GM19463 (cell line): ENCODE measurements around the gene BRD1.
"Not testable (repeated sequence)": the region's sequence is repeated elsewhere in the genome, so short reads cannot be mapped to it uniquely, and the experiment has no call there.

Experiments
- ATAC-seq: cut with Tn5 transposase; IDR thresholded peaks from one replicate; pipeline ENCODE4 v1.9.1; 2021; ENCODE audit warnings: mild to moderate bottlenecking, moderate library complexity; ENCODE audit not compliant: unreplicated experiment

The BRD1 gene

DNA sequence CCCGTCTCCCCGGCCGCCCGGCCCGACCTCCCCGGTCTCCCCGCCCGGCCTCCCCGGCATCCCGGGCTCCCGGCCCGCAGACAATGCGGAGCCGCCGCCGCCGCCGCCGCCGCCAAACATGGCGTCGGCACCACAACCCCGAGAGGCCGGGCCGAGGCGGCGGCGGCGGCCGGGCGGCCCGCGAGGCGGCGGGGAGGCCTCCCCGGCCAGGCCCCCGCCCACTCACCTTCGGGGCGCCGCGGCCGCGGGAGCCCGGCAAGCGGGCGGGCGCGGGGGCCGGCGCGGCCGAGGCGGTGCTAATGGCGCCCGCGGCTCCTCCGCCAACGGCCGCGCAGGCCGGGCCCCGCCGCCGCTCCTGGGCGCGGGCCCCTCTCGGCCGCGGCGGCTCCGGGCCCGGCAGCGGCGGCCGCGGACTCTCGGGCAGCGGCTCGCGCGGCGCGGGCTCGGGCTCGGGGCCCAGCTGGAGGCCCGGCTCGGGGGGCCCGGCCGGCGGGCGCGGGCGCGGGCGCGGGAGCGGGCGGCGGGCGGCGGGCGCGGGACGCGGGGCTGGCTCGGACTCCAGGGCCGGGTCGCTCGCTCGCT is 311 bp downstream of the BRD1 start:
- no peak for ATAC-seq

DNA sequence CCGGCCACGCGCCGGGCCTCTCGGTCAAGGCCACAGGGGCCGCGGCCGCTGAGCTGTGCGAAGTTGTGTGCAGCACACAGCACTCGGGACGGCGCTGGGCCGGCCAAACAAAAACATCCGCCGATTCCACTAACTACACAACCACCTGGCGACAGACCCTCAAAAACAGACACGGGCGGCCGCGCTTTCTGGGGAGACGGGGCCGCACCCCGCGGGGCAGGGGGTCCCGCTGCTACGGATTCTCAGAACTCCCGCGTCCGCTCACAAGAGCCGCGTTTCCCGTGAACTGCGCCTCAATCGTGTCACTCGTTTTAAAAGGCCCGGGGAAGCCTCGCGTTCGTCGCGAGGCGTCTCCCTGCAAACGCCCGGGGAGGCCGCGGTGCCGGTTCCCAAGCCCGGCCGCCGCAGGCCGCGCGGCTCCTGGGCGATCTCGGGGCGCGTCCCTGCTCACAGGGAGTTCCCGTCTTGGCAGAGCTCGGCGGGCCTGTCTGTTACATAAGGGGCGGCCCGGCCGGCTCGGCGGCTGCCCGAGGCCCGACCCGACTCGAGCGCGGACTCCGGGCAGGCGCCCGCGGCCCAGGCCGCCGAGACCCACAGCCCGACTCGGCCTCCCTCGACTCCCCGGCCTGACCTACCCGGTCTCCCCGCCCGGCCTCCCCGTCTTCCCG is 936 bp downstream of the BRD1 start:
- ATAC-seq: no peak

DNA sequence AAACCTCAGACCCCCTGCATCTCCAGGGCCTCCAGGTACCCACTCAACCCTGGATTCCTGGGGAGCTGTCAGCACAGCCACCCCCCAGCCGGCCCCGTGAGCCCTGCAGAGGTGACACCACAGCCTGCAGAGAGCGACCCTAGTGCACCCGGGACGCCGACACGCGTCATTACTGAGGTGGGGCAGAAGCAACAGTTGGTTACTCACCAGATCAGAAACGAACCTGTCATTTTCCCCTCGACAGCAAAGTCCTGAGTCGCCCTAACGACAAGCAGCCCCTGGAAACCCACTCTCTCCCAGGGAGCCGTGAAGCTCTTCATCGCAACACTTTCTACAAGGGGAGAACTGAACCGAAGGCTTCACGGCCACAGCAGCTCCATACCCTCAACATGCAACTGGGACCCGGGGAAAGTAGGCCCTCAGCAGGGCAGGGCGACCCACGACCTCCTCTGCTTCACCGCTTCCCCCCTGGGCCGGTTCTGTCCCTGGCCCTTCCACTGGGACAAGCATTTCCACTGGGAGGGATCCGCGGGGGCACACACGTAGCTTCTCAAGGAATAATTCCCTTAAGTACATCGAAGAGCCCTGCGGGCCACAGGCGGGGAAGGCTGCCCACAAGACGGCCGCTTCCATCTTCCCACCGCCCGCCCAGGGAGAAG is 1.6 kb downstream of the BRD1 start:
- ATAC-seq: no peak

GRCh38 chr22:49825436-49825835 is 2.2 kb downstream of the BRD1 start:
- no peak for ATAC-seq

DNA sequence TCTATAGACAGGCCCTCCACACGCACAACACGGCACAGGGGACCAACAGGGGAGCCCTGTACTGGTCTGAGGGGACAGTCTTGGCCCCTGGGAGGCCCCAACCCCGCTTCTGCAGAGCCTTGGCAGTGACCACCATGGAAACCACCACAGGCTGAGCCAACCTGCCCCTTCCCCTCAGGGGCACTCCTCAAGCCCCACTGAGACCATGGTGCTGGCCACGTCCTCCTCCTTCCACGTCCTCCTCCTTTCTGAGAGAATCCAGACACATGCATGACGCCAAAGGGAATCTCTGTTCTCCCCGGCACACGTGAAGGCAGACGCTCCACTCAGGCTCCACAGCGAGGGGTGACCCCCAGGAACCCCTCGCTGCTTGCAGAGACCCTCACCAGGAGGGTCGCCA is 2.7 kb downstream of the BRD1 start:
- no peak for ATAC-seq

- ATAC-seq: no peak
These were observed 3.3 kb downstream of the BRD1 start for GRCh38 chr22:49824185-49824925.

DNA sequence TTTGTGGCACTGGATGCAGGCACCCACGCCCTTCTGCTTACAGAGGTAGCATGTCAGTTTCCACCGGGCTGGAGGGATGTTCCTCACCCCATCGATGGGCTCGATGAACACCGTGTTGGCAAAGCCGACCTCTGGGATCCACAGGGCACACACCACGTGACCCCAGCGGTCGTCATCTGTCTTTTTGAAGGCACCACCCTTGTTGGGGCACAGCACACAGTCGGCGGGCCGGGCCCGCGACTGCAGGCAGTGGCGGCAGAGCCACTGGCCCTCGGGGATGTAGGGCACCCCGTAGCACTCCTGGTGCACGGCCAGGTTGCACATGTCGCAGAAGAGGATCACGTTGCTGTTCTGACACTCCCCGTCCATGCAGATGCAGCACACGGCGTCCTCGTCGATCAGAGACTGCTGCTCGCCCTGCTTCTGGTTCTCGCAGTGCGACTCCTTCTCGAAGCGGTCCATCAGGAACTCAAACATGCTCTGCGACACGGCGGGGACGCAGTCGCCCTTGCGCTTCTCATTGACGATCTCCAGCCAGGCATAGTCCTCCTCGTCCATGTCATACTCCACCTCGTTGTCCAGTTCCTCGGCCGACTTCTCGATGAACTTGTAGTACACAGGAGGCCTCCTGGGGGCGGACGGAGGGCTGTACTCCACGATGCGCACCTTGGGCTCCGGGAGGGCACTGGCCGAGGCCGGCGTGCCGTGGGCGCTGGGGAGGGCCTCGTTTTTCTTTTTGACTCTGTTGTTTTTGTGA is 4.2 kb downstream of the BRD1 start:
- no peak for ATAC-seq

DNA sequence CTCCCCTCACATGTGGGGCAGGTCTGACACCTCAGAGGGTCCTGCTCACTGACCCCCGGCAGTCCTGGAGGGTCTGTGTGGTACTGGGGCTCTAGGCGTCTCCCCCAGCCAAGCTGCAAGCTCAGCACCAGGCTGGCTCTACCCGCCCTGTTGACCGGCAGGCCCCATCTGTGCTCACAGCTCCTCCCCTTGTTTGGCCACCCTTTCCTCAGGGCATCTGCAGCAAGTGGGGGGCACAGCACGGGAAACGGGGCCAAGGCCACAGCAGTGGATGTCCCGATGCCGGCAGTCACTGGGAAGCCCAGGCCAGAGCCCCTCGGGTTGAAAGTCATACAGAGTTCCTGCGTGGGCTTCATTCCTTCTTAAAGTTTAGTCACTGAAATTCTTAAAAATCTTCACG is 5.9 kb downstream of the BRD1 start:
- not testable (repeated sequence) for ATAC-seq

GRCh38 chr22:49820984-49821383 is 6.7 kb downstream of the BRD1 start:
- ATAC-seq: no peak

DNA sequence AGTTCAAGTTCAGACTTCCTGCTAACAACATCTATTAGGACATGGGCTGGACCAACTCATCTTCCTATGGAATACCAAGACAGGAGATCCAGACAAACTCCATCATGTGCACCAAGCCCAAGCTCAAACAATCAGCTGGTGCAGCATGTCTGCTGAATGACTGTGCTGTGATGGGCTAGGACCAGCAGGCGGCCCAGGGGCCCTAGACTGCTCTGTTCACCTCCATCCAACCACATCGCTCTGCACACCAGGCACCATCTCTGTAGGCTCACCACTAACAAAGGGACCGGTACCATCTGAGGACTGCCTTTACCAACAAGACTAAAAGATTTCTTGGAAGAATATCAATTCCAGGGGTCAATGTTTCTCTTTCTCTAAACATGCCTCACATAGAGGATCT is 10.3 kb downstream of the BRD1 start:
- no peak for ATAC-seq

DNA sequence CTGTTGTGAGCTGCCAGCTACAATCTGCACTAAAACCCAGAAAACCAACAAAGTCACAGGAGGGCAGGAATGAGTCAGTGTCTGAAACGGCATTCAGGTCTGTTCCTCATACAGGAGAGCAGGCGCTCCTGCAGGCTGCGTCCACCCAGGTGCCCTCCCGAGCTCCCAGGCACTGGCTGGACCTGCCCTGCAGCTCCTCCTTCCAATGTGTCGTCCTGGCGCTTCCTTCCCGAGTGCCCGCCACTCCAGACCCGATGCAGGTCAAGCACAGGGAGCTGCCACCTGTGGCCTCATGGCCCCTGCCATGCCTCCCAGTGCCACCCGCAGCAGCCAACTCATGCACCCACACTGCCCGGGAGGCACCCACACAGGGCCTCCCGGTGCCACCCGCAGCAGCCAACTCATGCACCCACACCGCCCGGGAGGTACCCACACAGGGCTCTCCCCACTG is 12.0 kb downstream of the BRD1 start:
- ATAC-seq: no peak

- no peak for ATAC-seq
These were observed 12.8 kb downstream of the BRD1 start for GRCh38 chr22:49814856-49815255.

- ATAC-seq: no peak
These were observed 13.4 kb downstream of the BRD1 start for GRCh38 chr22:49814164-49814686.

GRCh38 chr22:49812838-49813237 is 14.8 kb downstream of the BRD1 start:
- no peak for ATAC-seq

- ATAC-seq: no peak
These were observed 16.5 kb downstream of the BRD1 start for GRCh38 chr22:49811020-49811791.

- no peak for ATAC-seq
These were observed 17.2 kb downstream of the BRD1 start for GRCh38 chr22:49810363-49811019.

GRCh38 chr22:49807780-49808708 is 19.6 kb downstream of the BRD1 start:
- ATAC-seq: no peak

- no peak for ATAC-seq
These were observed 20.5 kb downstream of the BRD1 start for GRCh38 chr22:49807129-49807528.
